Measurements from ENCODE around the gene POTEG.
"Not testable (repeated sequence)": the region's sequence is repeated elsewhere in the genome, so short reads cannot be mapped to it uniquely, and the experiment has no call there.

POTEG gene

DNA sequence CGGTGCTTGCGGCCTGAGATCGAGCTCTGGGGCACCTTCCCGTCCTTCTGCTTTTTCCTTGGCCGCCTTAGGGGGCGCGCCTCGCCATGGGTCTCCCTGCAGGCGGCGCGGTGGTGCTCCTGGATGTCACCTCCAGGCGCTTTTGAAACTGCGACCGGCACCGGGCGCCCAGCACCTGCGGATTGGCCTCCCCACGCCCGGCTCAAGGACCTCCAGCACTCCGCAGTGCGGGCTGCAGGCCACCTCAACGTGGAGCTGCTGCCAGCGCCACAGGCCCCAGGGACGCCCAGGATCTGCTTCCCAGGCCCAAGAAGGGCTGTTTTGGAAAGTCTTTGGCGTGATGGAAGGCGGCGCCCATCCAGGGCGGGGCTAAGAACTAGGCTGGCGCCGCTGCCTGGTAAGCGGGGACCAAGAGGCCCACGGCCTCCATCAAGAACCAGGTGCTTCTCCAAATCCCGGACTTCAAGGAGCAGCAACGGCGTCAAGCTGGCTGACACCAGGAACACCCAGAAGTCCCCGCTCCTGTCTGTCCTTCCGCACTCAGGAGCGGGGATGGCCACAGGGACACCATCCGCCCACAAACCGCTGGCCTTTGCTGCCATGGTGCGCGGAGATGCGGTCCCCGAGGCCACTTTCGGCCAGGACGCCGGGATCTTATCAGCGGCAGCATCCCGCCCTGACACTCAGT is 61.2 kb downstream of the POTEG start:
- DNase-seq (ENCODE audit: low read depth) = not testable (repeated sequence)

DNA sequence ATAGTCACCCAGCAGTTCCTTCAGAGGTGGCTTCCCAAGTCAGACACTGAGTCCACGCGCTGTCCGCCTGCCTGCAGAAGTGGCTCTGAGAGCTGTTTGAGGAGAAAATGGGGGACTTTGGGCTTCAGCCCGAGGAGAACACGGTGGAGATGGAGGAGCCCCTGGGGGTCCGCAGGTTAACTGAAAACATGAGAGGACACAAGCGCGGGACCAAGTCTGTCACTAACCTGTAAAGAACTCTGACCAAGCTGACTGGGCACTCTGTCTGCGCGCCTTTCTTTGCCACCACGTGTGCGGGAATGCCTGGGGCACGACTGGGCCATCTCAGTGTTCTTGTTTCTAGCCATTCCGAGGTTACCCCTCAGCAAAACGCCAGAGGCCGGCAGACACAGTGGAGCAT is 62.4 kb downstream of the POTEG start:
- DNase-seq (ENCODE audit: low read depth) = not testable (repeated sequence)

DNA sequence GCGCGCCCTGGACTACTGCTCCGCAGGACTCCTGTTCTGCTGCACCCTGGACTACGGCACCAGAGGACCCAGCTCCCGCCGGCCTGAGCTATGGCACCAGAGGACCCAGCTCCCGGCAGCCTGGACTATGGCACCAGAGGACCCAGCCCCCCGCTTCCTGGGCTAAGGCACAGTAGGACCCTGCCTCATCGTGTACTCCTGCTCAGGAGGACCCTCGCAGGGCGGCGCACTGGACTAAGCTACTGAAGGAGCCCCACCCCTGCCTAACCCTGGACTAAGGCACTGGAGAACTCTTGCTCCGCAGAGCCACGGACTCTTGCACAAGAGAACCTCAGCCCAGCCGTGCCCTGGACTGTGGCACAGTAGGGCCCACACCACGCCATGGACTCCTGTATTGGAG is 71.3 kb downstream of the POTEG start:
- DNase-seq (ENCODE audit: low read depth) = not testable (repeated sequence)

GRCh38 chr14:19362323-19362722 is 71.8 kb downstream of the POTEG start:
- DNase-seq (ENCODE audit: low read depth) = not testable (repeated sequence)

DNA sequence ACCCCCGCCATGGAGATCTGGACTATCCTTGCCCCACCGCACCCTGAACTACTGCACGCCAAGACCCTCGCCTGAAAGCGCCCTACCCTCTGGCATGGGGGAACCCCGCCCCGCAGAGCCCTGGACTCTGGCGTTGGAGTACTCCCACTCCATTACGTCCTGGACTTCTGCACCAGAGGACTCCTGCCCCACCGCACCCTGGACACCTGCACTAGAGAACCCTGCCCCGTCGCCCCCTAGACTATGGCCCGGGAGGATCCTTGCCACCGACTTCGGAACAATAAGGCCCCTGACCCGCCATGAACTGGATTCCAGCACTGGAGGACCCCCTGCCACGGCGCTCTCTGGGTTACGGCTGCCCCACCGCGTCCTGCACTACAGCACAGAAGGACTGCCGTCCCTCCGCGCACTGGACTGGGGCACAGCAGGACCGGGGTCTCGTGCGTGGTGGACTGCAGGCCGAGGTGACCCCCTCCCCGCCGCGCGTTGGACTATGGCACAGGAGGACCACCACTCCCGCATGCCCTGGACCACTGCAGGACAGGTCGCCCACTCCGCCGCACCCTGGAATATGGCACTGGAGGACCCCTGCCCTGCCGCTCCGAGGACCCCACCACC is 72.4 kb downstream of the POTEG start:
- not testable (repeated sequence) for DNase-seq (ENCODE audit: low read depth)

DNA sequence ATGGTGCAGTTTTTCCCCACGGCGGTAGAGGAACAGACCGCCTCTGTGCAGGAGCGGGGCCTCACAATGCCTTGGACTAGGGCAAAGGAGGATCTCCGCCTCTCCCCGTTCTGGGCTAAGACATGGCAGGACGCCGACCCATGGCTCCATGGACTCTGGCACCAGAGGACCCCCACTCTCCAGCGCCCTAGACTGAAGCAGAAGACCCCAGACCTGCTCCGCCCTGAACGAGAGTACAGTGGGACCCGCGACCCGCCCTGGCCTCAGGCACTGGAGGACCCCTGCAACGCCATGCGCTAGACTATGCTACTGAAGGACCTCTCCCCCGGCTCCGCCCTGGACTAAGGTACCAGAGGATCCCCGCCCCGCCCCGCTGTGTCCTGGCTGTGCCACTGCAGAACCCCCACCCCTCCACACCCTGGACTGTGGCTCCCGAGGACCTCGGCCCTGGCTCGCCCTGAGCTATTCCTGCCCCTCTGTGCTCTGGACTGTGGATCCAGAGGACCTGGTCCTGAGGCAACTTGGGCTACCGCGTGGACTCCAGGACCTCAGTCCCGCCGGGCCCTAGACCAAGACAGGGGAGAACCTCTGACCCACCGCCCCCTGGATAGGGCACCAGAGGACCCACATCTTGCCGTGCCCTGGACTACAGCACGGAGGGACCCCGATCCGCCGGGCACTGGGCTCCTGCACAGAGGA is 73.1 kb downstream of the POTEG start:
- DNase-seq (ENCODE audit: low read depth) = not testable (repeated sequence)

Measured in stimulated activated CD8-positive, alpha-beta memory T cell treated with anti-CD3 and anti-CD28 coated beads, Interleukin-12 subunit alpha, Interleukin-12 subunit beta, amount 100 ng/mL, for 4 hours (primary cell).